ENCODE data around the gene ZDHHC17. TPM values are rescaled to one million over a fixed set of nuclear protein-coding genes. Genes with fewer than 3 reads are reported as not detected.

ZDHHC17 gene
- total and polyA plus RNA-seq, 2 of the 13 experiments (the other 11 are each of a cell fraction or from before 2014, with no cell fraction given) = 36.7 to 38.5 TPM

DNA sequence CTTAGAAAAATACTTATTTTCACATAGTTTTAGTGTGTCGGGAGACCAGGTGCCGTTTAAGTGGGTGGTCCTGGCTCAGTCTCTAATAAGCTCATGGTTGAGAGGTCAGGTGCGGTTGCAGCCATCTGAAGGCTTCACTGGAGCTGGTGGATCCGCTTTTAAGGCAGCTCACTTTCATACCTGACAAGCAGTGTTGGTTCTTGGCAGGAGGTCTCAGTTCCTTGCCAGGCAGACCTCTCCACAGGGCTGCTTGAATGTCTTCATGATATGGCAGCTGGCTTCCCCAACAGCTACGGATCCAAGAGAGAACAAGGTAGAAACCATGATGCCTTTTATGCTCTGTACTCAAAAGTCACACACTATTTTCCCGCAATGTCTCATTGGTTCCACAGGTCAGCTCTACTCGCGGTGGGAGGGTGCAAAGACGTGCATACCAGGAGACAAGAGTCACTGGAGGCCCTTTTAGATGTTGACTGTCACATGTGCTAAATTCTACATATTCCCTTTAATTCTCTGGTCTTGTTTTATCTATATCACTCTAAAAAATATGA is 8.0 kb upstream of the ZDHHC17 start:
- no TSS peak for BruUV-seq (replicated peaks)
- in situ Hi-C loops (cut with HindIII; ENCODE audit: extremely low pct_ligation_motif_present, low pct_unique_long_range_greater_than_20kb) (no loop called here), intact Hi-C loops (cut with micrococcal nuclease; ENCODE audit: unreplicated experiment) (no loop called here)
- ATAC-seq (no peak; the same call in 2 of the 3 replicates), FAIRE-seq (no peak), DNase-seq (ENCODE audit: low spot score) (no peak)
- ChIA-PET POLR2A (no interaction called here), CTCF (ENCODE audit: low intra/inter-chr PET ratio, low total read pairs) (no interaction called here)
- H3K9me3 ChIP-seq (ENCODE audit: low read length) = no peaks in the 10 kb centered on the region
- no peaks in the 10 kb centered on the region for H3K4me1 ChIP-seq (ENCODE audit: insufficient read depth, low read length)
- H3K27me3 ChIP-seq (ENCODE audit: control insufficient read depth in 1 of 2, insufficient read depth in 2 of 2, low read length in 2 of 2) = peaks cover 0 to 6% of the 10 kb centered on the region in 2 experiments; a peak in 1 of 5 replicates
- WGBS (ENCODE audit: low lambda C conversion rate) = 22% methylated on average over 9 of the region's 9 CpGs
- H3K79me2 ChIP-seq (ENCODE audit: insufficient read depth, low read length) = no peaks in the 10 kb centered on the region
- no peak overlapping the region for H3K4me3 ChIP-seq (replicated peaks in 1 of 3; ENCODE audit: insufficient read depth in 1 of 3, low read depth in 2 of 3, low read length in 3 of 3)
- H3K27ac ChIP-seq (ENCODE audit: extremely low read length, insufficient read depth, low read length) = no peak overlapping the region
- no peak for TF ChIP-seq TSC22D2 (CRISPR knock-in tag; IDR thresholded peaks at IDR 0.05; ENCODE audit: borderline replicate concordance)
- no peak for TF ChIP-seq ZNF670 (CRISPR knock-in tag; IDR thresholded peaks at IDR 0.05; ENCODE audit: borderline replicate concordance)
- TF ChIP-seq ZNF629 (CRISPR knock-in tag; conservative IDR thresholded peaks at IDR 0.05) = no peak
- TF ChIP-seq, protein P1, sequence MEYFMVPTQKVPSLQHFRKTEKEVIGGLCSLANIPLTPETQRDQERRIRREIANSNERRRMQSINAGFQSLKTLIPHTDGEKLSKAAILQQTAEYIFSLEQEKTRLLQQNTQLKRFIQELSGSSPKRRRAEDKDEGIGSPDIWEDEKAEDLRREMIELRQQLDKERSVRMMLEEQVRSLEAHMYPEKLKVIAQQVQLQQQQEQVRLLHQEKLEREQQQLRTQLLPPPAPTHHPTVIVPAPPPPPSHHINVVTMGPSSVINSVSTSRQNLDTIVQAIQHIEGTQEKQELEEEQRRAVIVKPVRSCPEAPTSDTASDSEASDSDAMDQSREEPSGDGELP (IDR thresholded peaks at IDR 0.05; ENCODE audit: borderline replicate concordance, low read depth) = no peak
- TF ChIP-seq MAF1 (CRISPR knock-in tag; IDR thresholded peaks at IDR 0.05; ENCODE audit: borderline replicate concordance) = no peak
- TF ChIP-seq MIXL1 (CRISPR knock-in tag; IDR thresholded peaks at IDR 0.05) = no peak
- no peak for TF ChIP-seq KAT2B (IDR thresholded peaks at IDR 0.05; ENCODE audit: borderline replicate concordance, low read depth, low read length)
- TF ChIP-seq, protein P2, sequence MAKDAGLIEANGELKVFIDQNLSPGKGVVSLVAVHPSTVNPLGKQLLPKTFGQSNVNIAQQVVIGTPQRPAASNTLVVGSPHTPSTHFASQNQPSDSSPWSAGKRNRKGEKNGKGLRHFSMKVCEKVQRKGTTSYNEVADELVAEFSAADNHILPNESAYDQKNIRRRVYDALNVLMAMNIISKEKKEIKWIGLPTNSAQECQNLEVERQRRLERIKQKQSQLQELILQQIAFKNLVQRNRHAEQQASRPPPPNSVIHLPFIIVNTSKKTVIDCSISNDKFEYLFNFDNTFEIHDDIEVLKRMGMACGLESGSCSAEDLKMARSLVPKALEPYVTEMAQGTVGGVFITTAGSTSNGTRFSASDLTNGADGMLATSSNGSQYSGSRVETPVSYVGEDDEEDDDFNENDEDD (CRISPR knock-in tag; IDR thresholded peaks at IDR 0.05; ENCODE audit: borderline replicate concordance) = no peak
- H3K36me3 ChIP-seq (replicated peaks in 1 of 2; ENCODE audit: control insufficient read depth in 1 of 2, insufficient read depth in 2 of 2, low read length in 2 of 2) = no peaks in the 10 kb centered on the region
- no peak overlapping the region for H3K4me2 ChIP-seq (ENCODE audit: low read depth, low read length)
- no peaks in the 10 kb centered on the region for H4K20me1 ChIP-seq (ENCODE audit: insufficient read depth, low read length)
- no peak overlapping the region for H3K9ac ChIP-seq (ENCODE audit: insufficient read depth, low read depth, low read length)
- H2AFZ ChIP-seq (ENCODE audit: low read length) = no peak overlapping the region

All from HepG2 (cell line).